Eye (tissue), 1 donor: ENCODE results near the gene C5orf47.

Experiments
- DNase-seq: peaks from one replicate; pipeline ENCODE4 v3.0.0-alpha.2; 2015

Gene C5orf47

DNA sequence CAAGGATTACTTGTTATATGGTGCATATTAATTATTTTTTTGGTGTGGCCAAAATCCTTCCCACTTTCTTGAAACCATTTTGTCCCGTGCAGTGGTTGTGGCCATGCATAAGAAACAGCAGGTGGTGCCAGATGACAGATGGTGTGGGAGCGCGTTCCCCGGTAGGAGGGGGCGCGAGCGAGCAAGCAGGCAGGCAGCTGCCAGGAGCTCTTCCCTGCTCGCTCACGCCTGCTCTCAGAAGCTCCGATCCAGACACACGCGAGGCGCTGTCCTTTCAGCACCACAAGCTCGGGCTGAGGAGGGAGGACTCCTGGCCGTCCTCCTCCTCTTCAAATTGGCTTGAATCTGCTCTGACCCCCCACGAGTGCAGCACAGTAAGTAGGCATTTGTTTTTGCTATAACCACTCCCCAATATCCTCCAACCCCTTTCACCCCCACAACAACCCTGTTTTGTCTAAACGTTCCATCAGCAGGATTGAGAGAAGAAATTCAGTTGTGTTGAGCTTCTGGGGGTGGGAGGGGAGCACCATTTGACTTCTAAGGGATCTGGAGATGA lies 56.6 kb downstream of the C5orf47 start, which contains the start of gene NSG2:
Gene NSG2 (plus strand): TSS at position 237 of the 556 bp plus-strand sequence. CDS start 1,050 bp downstream, outside the sequence.
- peak; percentile 97 for DNase-seq

DNA sequence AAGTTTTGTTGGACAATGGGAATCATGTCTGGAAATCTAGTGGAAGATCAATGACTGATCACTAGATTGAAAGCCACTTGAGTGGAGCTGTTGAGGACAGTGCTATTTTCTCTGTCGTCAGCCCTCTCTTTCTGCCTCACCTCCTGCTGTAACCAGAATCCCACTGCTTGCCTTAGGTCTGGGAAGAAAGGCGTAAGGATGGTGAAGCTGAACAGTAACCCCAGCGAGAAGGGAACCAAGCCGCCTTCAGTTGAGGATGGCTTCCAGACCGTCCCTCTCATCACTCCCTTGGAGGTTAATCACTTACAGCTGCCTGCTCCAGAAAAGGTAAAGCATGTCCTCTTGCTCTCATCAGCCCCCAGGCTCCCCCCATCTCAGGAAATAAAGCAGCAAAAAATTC lies 57.6 kb downstream of the C5orf47 start:
- DNase-seq = peak; percentile 35

DNA sequence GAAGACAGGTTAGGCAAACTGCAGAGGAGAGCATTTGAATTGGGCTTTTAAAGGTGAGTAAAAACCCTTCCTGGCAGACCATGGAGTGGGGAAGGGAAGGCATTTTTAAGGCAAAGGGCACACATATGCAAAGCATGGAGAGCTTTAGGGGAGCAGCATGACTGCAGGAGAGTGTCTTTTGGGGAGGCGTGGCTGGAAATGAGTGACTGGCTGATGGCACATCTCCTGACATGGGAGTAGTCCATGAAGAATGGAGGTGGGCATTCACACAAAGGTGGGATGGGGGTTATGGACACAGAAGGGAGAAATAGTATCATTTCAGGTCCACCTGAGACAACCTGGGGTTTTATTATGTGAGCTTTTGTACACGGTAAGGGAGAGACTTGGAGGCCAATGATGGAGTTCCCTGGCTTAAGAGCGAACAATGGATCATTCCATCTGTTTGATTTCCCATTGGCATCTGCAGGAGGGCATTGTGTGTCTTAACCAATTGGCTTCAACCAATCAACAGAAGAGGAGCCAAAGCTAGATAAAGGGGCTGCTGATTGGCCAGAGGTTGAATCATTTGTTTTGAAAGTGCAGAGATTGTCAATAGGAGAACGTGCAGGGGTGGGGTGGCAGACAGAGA lies 58.6 kb downstream of the C5orf47 start:
- DNase-seq = peak; percentile 23

DNA sequence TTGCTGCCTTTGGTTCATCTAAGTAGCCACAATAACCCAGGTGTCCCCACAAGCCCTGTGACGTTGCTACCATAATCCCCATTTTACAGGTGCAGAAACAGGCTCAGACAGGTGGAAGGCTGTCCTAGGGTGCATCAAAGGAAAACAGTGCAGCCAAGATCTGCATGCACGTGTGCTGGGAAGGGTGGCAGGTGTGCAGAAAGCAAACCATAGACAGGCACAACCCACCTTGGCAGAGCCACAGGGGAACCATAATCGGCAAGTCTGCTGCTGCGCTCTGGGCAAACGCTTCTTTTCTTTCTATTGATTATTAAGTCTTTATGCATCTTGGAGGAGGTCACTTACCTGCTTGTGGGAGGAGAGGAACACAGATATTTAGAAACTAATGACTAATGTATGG lies 63.7 kb downstream of the C5orf47 start:
- no peak for DNase-seq

- no peak for DNase-seq
Measured at GRCh38 chr5:174053905-174054304, 64.9 kb downstream of the C5orf47 start.
